DLD1 (cell line): ENCODE results near the gene HACD2.
"Not testable (repeated sequence)": the region's sequence is repeated elsewhere in the genome, so short reads cannot be mapped to it uniquely, and the experiment has no call there.

ENCODE experiments used
- in situ Hi-C: cut with HindIII; loops from 2 replicates; pipeline ENCODE4 v1.10.0; 2017; ENCODE audit warnings: low sequenced_read_pairs

Gene HACD2

GRCh38 chr3:123613543-123613942 is 28.7 kb upstream of the HACD2 start:
- in situ Hi-C loops: no loop called here

GRCh38 chr3:123611674-123612073 is 26.8 kb upstream of the HACD2 start:
- in situ Hi-C loops: not testable (repeated sequence)

DNA sequence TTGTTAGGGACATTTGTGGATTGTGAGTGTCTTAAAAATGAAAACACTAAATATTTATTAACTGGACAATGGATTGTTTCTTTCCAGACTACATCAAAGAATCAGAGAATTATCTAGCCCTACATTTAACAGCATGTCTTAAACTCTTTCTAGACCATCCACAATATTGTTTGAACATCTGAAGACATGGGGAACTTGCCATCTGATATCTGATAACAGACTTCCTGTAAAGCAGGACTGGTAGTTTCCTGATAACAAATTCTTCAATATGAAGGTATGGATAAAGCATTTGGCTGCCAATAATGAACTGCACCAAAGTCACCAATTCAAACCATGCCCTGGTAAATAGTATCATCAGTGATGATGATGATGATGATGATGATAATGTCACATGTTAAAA is 26.2 kb upstream of the HACD2 start:
- in situ Hi-C loops: no loop called here

- in situ Hi-C loops: no loop called here
Measured at GRCh38 chr3:123610331-123610730, 25.5 kb upstream of the HACD2 start.

GRCh38 chr3:123609063-123609462 is 24.2 kb upstream of the HACD2 start:
- in situ Hi-C loops: no loop called here

- in situ Hi-C loops: no loop called here
Measured at GRCh38 chr3:123608263-123608937, 23.5 kb upstream of the HACD2 start.

- in situ Hi-C loops: no loop called here
Measured at GRCh38 chr3:123606527-123606926, 21.7 kb upstream of the HACD2 start.

DNA sequence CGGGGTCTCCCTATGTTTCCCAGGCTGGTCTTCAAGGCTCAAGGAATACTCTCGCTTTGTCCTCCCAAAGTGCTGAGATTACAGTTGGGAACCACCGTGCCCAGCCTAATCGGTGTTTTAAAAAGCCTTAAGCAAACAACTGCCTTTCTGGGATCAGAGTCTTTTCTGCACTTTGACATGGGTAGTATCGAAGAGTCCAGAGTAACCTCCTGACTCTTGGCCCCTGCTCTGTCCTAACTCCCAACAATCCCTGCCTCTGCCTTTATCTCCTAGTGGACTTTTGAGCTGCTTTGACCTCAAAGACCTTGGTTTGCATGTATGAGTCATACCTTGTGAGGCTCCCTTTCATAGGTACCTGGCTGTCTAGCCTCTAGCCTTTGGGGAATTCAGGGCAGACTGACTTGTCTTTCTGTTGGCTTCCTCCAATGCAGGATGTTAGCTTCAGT is 21.0 kb upstream of the HACD2 start:
- in situ Hi-C loops: no loop called here

DNA sequence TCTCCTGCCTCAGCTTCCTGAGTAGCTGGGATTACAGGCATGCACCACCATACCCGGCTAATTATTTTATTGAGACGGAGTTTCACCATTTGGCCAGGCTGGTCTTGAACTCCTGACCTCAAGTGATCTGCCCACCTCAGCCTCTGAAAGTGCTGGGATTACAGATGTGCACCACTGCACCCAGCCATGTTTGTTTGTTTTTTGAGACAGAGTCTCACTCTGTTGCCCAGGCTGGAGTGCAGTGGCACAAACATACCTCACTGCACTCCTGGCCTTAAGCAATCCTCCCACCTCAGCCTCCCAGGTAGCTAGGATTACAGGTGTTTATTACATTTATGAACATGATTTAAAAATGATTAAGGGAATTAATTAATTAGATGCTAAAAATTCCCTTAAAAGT is 18.3 kb upstream of the HACD2 start:
- in situ Hi-C loops: not testable (repeated sequence)

DNA sequence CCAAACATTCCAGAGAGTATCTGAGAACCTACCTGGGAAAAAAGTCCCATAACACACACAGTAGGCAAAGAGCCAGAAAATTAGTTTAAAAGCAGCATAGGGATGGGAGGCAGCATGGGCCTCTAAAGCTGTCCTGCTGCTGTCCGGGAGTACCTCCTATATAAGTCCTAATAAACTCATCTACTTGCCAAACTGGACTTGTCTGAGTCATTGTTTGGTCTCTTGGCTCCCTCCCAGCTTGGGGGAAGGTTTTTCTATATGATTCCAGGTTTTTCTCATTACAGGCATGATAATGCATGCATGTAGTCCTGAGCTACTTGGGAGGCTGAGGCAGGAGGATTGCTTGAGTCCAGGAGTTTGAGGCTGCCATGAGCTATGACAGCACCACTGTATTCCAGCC is 17.5 kb upstream of the HACD2 start:
- in situ Hi-C loops: no loop called here

DNA sequence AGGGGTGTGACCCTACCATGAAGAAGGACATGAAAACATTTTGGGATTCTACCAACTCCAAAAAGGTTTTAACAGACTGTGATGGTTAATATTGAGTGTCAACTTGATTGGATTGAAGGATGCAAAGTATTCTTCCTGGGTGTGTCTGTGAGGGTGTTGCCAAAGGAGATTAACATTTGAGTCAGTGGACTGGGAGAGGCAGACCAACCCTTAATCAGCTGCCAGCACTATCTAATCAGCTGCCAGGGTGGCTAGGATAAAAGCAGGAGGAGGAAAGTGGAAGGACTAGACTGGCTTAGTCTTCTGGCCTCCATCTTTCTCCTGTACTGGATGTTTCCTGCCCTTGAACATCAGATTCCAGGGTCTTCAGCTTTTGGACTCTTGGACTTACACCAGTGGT is 16.0 kb upstream of the HACD2 start:
- in situ Hi-C loops: not testable (repeated sequence)

DNA sequence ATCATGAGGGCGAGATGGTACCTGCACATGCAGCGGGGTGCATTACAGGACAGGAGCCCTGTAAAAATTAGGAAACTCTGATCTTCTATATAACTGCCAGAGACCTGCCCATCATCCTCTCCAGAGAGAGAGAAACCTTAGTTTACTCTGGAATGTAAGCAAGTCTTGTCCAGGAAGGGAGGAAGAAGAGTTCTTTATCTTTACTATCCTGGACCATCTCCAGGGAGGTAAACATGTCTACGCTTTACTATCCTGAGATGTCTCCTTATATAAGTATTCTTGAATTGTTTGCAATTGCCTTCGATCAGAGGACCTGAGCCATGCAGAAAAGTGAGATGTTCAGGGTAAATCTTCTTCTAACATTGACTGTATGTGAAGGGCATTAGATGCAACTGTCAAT is 12.7 kb upstream of the HACD2 start:
- in situ Hi-C loops: no loop called here

GRCh38 chr3:123595396-123596180 is 10.7 kb upstream of the HACD2 start:
- in situ Hi-C loops: no loop called here

DNA sequence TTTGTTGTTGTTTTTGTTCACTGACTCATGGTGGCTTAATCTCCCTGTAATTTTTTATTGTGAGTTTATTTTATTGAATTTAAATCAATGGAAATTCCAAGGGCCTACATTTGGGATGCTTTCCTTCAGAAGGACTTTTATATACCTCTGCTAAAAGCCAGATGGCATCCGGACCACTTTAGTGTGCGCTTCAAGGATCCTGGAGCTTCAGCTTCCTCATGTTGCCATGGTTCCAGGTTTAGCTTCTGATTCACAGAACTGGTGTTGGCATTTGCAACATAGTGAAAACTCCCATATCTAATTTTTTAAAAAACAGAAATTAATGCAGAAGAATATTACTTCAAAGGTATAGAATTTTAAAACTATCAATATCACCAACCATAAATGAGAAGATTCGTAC is 8.5 kb upstream of the HACD2 start:
- in situ Hi-C loops: no loop called here

DNA sequence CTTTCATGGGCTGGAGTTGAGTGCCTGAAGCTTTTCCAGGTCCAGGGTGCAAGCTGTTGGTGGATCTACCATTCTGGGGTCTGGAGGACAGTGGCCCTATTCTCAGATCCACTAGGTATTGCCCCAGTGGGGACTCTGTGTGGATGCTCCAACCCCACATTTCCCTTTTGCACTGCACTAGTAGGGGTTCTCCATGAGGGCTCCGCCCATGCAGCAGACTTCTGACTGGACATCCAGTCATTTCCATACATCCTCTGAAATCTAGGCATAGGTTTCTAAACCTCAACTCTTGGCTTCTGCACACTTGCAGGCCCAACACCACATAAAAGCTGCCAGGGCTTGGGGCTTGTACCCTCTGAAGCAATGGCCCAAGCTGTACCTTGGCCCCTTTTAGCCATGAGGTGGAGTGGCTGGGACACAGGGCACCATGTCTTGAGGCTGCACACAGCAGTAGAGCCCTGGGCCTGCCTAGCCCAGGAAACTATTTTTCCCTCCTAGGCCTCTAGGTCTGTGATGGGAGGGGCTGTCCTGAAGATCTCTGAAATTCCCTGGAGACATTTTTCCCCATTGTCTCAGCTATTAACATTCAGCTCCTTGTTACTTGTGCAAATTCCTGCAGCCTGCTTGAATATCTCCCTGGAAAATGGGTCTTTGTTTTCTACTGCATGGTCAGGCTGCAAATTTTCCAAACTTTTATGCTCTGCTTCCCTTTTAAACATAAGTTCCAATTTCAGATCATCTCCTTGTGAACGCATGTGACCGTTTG is 6.0 kb upstream of the HACD2 start:
- in situ Hi-C loops: no loop called here

DNA sequence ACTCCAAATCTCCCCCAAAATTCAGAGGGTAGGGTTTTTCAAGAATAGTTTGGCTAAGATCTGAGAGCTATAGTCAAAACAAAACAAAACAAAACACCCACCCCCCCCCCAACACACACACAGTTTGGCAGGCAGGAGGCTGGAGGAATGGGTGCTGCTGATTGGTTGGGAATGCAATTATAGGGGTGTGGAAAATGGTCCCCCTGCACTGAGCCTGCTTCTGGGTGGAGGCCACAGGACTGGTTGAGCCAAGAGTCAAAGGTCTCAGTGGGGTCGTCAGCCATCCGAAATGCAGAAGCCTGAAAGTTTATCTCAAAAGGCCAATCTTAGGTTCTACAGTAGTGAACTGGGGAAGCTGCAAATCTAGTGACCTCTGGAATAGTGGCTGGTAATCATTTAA is 2.5 kb upstream of the HACD2 start:
- in situ Hi-C loops: no loop called here

- in situ Hi-C loops: no loop called here
Measured at GRCh38 chr3:123586968-123587367, 2.1 kb upstream of the HACD2 start.

GRCh38 chr3:123586131-123586530 is 1.3 kb upstream of the HACD2 start:
- in situ Hi-C loops: no loop called here

DNA sequence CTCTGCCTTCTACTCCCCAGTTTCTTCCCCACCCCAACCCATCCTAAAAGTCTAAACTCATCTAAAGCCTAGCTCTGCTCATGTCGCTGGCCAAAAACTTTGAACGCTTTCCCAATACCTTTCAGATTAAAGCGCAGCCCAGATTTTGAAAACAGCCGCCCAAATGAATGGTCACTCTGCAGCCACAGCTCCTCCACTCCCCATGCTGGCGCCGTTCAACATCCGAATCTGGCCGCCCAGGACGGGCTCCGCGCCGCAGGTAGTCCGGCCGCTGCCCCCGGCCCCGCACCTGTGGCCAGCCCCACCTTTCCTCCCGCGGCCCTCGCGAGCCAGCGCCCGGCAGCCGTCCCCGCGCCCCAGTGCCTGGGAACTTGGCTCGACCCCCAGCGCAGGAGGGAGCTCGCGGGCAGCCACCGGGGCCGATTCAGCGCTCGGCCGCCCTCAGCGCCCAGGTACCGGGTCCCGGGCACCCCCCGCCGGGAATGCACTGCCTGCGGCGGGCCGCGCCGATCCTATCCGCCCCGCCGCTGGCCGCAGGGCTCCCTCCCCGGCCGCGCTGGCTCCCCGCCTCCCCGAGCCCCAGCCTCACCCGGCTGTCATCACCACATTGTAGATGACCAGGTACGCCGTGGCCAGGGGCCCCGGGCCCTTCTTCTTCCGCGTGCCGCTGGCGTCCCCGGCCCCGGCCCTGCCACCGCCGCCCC is 417 bp downstream of the HACD2 start:
- in situ Hi-C loops: no loop called here

DNA sequence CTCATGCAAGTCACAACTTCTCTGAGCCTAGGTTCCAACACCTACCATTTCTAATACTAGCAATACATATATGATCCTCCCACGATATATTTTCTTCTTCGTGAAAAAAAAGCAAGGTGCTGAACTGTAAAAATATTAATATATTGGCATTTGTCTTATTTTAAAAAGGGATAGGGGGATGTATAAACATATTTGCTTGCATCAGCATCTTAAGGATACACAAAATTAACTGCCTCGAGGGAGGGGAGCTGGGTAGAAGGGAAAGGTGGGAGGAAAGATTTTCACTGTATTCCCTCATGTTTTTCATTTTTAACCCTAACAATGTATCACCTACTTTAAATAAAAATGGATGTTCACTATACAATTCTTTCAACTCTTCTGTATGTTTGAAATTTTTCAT is 1.3 kb downstream of the HACD2 start:
- in situ Hi-C loops: no loop called here

DNA sequence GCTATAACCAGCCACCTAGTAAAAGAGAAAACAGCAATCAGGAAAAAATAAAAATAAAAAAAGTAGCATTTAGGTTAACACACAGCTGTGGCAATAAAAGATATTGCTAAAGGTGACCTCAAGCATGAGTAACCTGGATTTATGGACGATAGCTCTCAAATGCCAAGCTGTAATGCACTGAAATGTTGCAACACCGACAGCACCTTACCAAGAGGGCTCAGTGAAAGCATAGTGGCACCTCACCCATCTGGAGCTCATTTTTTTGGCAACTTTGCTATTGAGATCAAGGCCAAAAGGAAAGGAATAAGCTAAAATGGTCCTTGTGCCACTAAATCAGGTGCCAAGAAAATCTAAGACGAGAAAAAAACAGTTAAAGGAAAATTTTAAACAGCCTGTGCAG is 2.5 kb downstream of the HACD2 start:
- in situ Hi-C loops: no loop called here
